MM.1S (cell line): Measurements from ENCODE around the gene SGMS1.

Source experiments
- CTCF ChIP-seq: fragments of 300-600 bp; sonication (generic); IDR thresholded peaks from 2 replicates; pipeline ENCODE4 v1.5.1; 2016; ENCODE audit warnings: antibody characterized with exemption, low read length, mixed read lengths
- EZH2 ChIP-seq: fragments of 300-600 bp; sonication (generic); optimal IDR thresholded peaks from 2 replicates; pipeline ENCODE3; 2017; ENCODE audit warnings: low read depth, mild to moderate bottlenecking, antibody characterized with exemption, low read length, mixed read lengths

GRCh38 chr10:50578949-50579348, 44.8 kb downstream of the SGMS1 start:
- TF ChIP-seq CTCF = no peak
- no peak for TF ChIP-seq EZH2
